OCI-LY1 (cell line): ENCODE data around the gene EVL.

Experiments
- H2AFZ ChIP-seq: fragments of 200-600 bp; sonication (generic), shearing (Covaris generic); 2 replicates; pipeline ENCODE4 v1.6.0; 2014; ENCODE audit warnings: antibody characterized with exemption, mild to moderate bottlenecking, low read length
- H3F3A ChIP-seq: fragments of 200-600 bp; sonication (generic), shearing (Covaris generic); 2 replicates; pipeline ENCODE4 v1.6.0; 2014; ENCODE audit warnings: mild to moderate bottlenecking, antibody characterized with exemption, low read length, moderate library complexity; ENCODE audit not compliant: insufficient read depth
- H3K27ac ChIP-seq: fragments of 200-600 bp; sonication (generic); 2 replicates; pipeline ENCODE4 v1.5.1; 2014; ENCODE audit warnings: low read length, mixed run types, mild to moderate bottlenecking, low read depth; ENCODE audit not compliant: poor library complexity, severe bottlenecking
- H3K27me3 ChIP-seq: fragments of 200-600 bp; sonication (generic); 2 replicates; pipeline ENCODE4 v1.6.0; 2014; ENCODE audit warnings: antibody characterized with exemption, mild to moderate bottlenecking, low read length, moderate library complexity; ENCODE audit not compliant: insufficient read depth
- H3K36me3 ChIP-seq: fragments of 200-600 bp; sonication (generic); 2 replicates; pipeline ENCODE4 v1.6.1; 2014; ENCODE audit warnings: mild to moderate bottlenecking, antibody characterized with exemption, low read length, moderate library complexity, mixed read lengths; ENCODE audit not compliant: insufficient read depth
- H3K4me1 ChIP-seq: fragments of 200-600 bp; sonication (generic); 2 replicates; pipeline ENCODE4 v1.5.1; 2014; ENCODE audit warnings: mild to moderate bottlenecking, low read length, moderate library complexity; ENCODE audit not compliant: insufficient read depth, severe bottlenecking
- H3K4me2 ChIP-seq: fragments of 200-600 bp; sonication (generic), shearing (Covaris generic); 2 replicates; pipeline ENCODE4 v1.6.1; 2014; ENCODE audit warnings: low read length
- H3K4me3 ChIP-seq: fragments of 200-600 bp; sonication (generic); 2 replicates; pipeline ENCODE4 v1.5.1; 2014; ENCODE audit warnings: low read length, low read depth, mild to moderate bottlenecking, mixed read lengths; ENCODE audit not compliant: poor library complexity, severe bottlenecking
- H3K79me2 ChIP-seq: fragments of 200-600 bp; shearing (Covaris generic); 2 replicates; pipeline ENCODE4 v1.6.1; 2016; ENCODE audit warnings: mixed run types, low read length, mixed read lengths; ENCODE audit not compliant: insufficient read depth
- H3K9ac ChIP-seq: fragments of 200-600 bp; sonication (generic), shearing (Covaris generic); 2 replicates; pipeline ENCODE4 v1.6.1; 2014; ENCODE audit warnings: mild to moderate bottlenecking, low read length, mixed read lengths
- H3K9me2 ChIP-seq: fragments of 200-600 bp; sonication (generic), shearing (Covaris generic); 2 replicates; pipeline ENCODE4 v1.6.1; 2014; ENCODE audit warnings: low read depth, mild to moderate bottlenecking, low read length, mixed read lengths
- H3K9me3 ChIP-seq: fragments of 200-600 bp; shearing (Covaris generic); 2 replicates; pipeline ENCODE4 v1.6.1; 2014; ENCODE audit warnings: low read length, mixed read lengths
- H4K20me1 ChIP-seq: fragments of 200-600 bp; sonication (generic), shearing (Covaris generic); 2 replicates; pipeline ENCODE4 v1.6.0; 2016; ENCODE audit warnings: mild to moderate bottlenecking, low read length; ENCODE audit not compliant: insufficient read depth
- EZH2 ChIP-seq: fragments of 200-600 bp; sonication (generic), shearing (Covaris generic); IDR thresholded peaks from 2 replicates; pipeline ENCODE4 v1.8.0; 2017; ENCODE audit warnings: borderline replicate concordance, mixed run types, mild to moderate bottlenecking, antibody characterized with exemption, low read length, moderate library complexity, mixed read lengths
- TF ChIP-seq, protein P1 (sequence below): fragments of 200-600 bp; sonication (generic), shearing (Covaris generic); IDR thresholded peaks from 2 replicates; pipeline ENCODE4 v1.5.1; 2017; ENCODE audit warnings: mild to moderate bottlenecking, antibody characterized with exemption, low read length, moderate library complexity, mixed read lengths

The EVL gene

DNA sequence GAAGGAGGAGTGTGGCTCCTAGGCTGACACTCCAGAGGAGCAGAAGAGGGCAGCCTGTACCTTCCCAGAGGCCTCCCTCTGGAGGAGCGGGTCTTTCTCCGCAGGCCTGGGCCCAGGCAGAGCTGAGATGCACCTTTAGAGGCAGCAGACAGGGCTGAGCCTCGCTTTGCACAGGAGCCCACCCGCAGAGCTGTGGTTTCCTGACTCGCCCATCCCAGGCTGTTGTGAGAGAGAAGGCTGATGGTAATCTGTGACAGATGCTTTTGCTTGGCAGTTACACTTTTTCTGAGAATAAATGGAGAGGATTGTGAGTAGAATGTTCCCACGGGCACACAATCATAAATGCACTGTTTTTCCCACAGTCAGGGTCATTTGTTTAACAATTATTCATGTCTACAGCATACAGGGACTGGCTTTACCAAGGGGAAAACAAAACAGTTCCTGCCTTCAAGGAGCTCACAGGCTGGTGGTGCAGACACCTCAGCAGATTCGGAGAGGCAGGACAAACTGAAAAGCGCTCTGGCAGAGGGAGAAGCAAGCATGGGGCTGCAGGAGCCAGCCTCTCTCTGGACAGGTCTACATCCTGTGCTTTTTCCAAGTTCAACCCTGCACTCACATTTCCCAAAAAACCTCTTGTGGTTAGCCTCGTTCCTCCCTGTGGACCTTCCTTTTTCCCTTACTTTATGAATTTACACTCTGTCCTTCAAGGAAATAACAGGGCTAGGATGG lies 13.9 kb downstream of the EVL start:
- no peaks in the 10 kb centered on the region for H4K20me1 ChIP-seq
- H3F3A ChIP-seq = no peaks in the 10 kb centered on the region
- H3K27me3 ChIP-seq = no peaks in the 10 kb centered on the region
- no peak overlapping the region for H2AFZ ChIP-seq
- H3K9me3 ChIP-seq = no peaks in the 10 kb centered on the region
- H3K4me1 ChIP-seq = peaks cover 30% of the 10 kb centered on the region
- H3K79me2 ChIP-seq = no peaks in the 10 kb centered on the region
- no peaks in the 10 kb centered on the region for H3K9me2 ChIP-seq
- TF ChIP-seq, protein P1, sequence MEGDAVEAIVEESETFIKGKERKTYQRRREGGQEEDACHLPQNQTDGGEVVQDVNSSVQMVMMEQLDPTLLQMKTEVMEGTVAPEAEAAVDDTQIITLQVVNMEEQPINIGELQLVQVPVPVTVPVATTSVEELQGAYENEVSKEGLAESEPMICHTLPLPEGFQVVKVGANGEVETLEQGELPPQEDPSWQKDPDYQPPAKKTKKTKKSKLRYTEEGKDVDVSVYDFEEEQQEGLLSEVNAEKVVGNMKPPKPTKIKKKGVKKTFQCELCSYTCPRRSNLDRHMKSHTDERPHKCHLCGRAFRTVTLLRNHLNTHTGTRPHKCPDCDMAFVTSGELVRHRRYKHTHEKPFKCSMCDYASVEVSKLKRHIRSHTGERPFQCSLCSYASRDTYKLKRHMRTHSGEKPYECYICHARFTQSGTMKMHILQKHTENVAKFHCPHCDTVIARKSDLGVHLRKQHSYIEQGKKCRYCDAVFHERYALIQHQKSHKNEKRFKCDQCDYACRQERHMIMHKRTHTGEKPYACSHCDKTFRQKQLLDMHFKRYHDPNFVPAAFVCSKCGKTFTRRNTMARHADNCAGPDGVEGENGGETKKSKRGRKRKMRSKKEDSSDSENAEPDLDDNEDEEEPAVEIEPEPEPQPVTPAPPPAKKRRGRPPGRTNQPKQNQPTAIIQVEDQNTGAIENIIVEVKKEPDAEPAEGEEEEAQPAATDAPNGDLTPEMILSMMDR = no peak
- TF ChIP-seq EZH2 = no peak
- H3K36me3 ChIP-seq = peaks cover 12% of the 10 kb centered on the region
- H3K4me3 ChIP-seq = no peak overlapping the region
- no peak overlapping the region; the same call in 1 of the 2 replicates for H3K4me2 ChIP-seq
- no peak overlapping the region for H3K27ac ChIP-seq
- no peak overlapping the region for H3K9ac ChIP-seq

DNA sequence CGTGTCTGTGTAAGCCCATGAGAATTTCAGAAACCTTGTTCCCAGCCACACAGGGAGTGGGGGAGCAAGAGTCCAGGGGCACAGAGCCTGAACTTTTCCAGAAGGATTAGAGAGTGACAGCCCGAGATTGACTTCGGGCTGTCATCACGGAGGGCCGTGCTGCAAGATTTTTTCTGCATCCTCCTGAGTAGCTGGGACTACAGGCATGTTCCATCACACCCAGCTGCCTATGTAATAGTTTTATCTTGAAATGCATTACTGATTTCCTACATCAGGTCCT lies 14.4 kb downstream of the EVL start:
- Histone ChIP-seq H3K4me1 (peaks cover 24% of the 10 kb centered on the region), H3K79me2 (no peaks in the 10 kb centered on the region), H3K9me3 (no peaks in the 10 kb centered on the region), H3K27ac (no peak overlapping the region), H3F3A (no peaks in the 10 kb centered on the region), H3K9me2 (no peaks in the 10 kb centered on the region), H3K9ac (no peak overlapping the region), H2AFZ (no peak overlapping the region), H3K4me3 (no peak overlapping the region), H4K20me1 (no peaks in the 10 kb centered on the region), H3K4me2 (no peak overlapping the region; the same call in 1 of the 2 replicates), H3K36me3 (peaks cover 12% of the 10 kb centered on the region), H3K27me3 (no peaks in the 10 kb centered on the region)
- no peak for TF ChIP-seq EZH2
- TF ChIP-seq, protein P1 = no peak

DNA sequence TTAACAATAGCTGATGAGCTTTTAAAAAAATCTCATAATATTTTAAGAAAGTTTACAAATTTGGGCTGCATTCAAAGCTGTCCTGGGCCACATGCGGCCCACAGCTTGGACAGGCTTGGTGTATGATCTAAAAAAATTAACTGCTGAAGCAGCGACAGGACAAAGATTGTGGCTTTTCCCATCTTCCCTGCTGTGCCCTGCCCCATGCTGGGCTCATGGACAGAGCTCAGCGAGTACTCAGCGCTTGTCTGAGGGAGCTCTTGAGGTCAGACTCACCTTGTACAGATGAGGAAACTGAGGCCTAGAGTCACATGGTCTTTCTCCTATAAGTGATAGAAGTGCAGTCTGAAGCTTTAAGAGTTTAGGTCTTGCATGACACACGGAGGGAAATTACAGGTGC lies 15.0 kb downstream of the EVL start:
- Histone ChIP-seq H3K4me2 (no peak overlapping the region), H3K9me3 (no peaks in the 10 kb centered on the region), H3K9ac (no peak overlapping the region), H3K4me3 (no peak overlapping the region), H3K4me1 (peaks cover 24% of the 10 kb centered on the region), H2AFZ (no peak overlapping the region), H3K9me2 (no peaks in the 10 kb centered on the region), H3F3A (no peaks in the 10 kb centered on the region), H3K27me3 (no peaks in the 10 kb centered on the region), H3K27ac (no peak overlapping the region), H3K36me3 (peaks cover 12% of the 10 kb centered on the region), H4K20me1 (no peaks in the 10 kb centered on the region), H3K79me2 (no peaks in the 10 kb centered on the region)
- no peak for TF ChIP-seq EZH2
- TF ChIP-seq, protein P1 = no peak
